ENCODE measurements around the gene GPX2. TPM values are rescaled to one million over a fixed set of nuclear protein-coding genes. Genes with fewer than 3 reads are reported as not detected.

The GPX2 gene
- polyA plus RNA-seq, 1 donor from 2014 or later = not detected

- Histone ChIP-seq H3F3A (ENCODE audit: insufficient read depth, low read length, poor library complexity, severe bottlenecking) (no peaks in the 10 kb centered on the region), H3K27ac (ENCODE audit: low read length) (no peak overlapping the region), H3K79me2 (replicated peaks; ENCODE audit: insufficient read depth, low read length) (no peaks in the 10 kb centered on the region), H2AFZ (ENCODE audit: low read depth, low read length) (no peak overlapping the region), H3K9me3 (ENCODE audit: low read length) (no peaks in the 10 kb centered on the region), H3K4me2 (ENCODE audit: low read length) (no peak overlapping the region), H3K36me3 (ENCODE audit: insufficient read depth, low read length) (no peaks in the 10 kb centered on the region), H3K27me3 (ENCODE audit: insufficient read depth, low read depth, low read length) (no peaks in the 10 kb centered on the region), H3K9ac (ENCODE audit: low read length) (no peak overlapping the region), H3K4me3 (ENCODE audit: low read length) (no peak overlapping the region), H3K9me2 (ENCODE audit: insufficient read depth, low read length) (no peaks in the 10 kb centered on the region), H4K20me1 (ENCODE audit: insufficient read depth) (no peaks in the 10 kb centered on the region)
- no peak for TF ChIP-seq RAD21 (conservative IDR thresholded peaks at IDR 0.05)
- no peak for TF ChIP-seq EZH2 (IDR thresholded peaks at IDR 0.05; ENCODE audit: borderline replicate concordance, insufficient read depth, low read length, poor library complexity, severe bottlenecking)
- TF ChIP-seq, protein P1, sequence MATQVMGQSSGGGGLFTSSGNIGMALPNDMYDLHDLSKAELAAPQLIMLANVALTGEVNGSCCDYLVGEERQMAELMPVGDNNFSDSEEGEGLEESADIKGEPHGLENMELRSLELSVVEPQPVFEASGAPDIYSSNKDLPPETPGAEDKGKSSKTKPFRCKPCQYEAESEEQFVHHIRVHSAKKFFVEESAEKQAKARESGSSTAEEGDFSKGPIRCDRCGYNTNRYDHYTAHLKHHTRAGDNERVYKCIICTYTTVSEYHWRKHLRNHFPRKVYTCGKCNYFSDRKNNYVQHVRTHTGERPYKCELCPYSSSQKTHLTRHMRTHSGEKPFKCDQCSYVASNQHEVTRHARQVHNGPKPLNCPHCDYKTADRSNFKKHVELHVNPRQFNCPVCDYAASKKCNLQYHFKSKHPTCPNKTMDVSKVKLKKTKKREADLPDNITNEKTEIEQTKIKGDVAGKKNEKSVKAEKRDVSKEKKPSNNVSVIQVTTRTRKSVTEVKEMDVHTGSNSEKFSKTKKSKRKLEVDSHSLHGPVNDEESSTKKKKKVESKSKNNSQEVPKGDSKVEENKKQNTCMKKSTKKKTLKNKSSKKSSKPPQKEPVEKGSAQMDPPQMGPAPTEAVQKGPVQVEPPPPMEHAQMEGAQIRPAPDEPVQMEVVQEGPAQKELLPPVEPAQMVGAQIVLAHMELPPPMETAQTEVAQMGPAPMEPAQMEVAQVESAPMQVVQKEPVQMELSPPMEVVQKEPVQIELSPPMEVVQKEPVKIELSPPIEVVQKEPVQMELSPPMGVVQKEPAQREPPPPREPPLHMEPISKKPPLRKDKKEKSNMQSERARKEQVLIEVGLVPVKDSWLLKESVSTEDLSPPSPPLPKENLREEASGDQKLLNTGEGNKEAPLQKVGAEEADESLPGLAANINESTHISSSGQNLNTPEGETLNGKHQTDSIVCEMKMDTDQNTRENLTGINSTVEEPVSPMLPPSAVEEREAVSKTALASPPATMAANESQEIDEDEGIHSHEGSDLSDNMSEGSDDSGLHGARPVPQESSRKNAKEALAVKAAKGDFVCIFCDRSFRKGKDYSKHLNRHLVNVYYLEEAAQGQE (IDR thresholded peaks at IDR 0.05; ENCODE audit: borderline replicate concordance) = no peak
- no peak for TF ChIP-seq EP300 (conservative IDR thresholded peaks at IDR 0.05; ENCODE audit: poor library complexity, severe bottlenecking)
- TF ChIP-seq, protein P2, sequence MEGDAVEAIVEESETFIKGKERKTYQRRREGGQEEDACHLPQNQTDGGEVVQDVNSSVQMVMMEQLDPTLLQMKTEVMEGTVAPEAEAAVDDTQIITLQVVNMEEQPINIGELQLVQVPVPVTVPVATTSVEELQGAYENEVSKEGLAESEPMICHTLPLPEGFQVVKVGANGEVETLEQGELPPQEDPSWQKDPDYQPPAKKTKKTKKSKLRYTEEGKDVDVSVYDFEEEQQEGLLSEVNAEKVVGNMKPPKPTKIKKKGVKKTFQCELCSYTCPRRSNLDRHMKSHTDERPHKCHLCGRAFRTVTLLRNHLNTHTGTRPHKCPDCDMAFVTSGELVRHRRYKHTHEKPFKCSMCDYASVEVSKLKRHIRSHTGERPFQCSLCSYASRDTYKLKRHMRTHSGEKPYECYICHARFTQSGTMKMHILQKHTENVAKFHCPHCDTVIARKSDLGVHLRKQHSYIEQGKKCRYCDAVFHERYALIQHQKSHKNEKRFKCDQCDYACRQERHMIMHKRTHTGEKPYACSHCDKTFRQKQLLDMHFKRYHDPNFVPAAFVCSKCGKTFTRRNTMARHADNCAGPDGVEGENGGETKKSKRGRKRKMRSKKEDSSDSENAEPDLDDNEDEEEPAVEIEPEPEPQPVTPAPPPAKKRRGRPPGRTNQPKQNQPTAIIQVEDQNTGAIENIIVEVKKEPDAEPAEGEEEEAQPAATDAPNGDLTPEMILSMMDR (IDR thresholded peaks at IDR 0.05; ENCODE audit: poor library complexity, severe bottlenecking) = no peak
- TF ChIP-seq SMC3 (conservative IDR thresholded peaks at IDR 0.05; ENCODE audit: poor library complexity) = no peak
- TF ChIP-seq TAF1 (IDR thresholded peaks at IDR 0.05; ENCODE audit: low read depth) = no peak
- no peak for TF ChIP-seq MXI1 (conservative IDR thresholded peaks at IDR 0.05; ENCODE audit: poor library complexity, severe bottlenecking)
- no peak for TF ChIP-seq POLR2AphosphoS5 (IDR thresholded peaks at IDR 0.05)
Observed at GRCh38 chr14:64931123-64931522, 11.4 kb downstream of the GPX2 start.

- Histone ChIP-seq H3K4me2 (ENCODE audit: low read length) (no peak overlapping the region), H3F3A (ENCODE audit: insufficient read depth, low read length, poor library complexity, severe bottlenecking) (no peaks in the 10 kb centered on the region), H3K27me3 (ENCODE audit: insufficient read depth, low read depth, low read length) (no peaks in the 10 kb centered on the region), H3K9me3 (ENCODE audit: low read length) (no peaks in the 10 kb centered on the region), H3K36me3 (ENCODE audit: insufficient read depth, low read length) (no peaks in the 10 kb centered on the region), H4K20me1 (ENCODE audit: insufficient read depth) (no peaks in the 10 kb centered on the region), H3K4me3 (ENCODE audit: low read length) (no peak overlapping the region), H3K9me2 (ENCODE audit: insufficient read depth, low read length) (no peaks in the 10 kb centered on the region), H3K79me2 (replicated peaks; ENCODE audit: insufficient read depth, low read length) (no peaks in the 10 kb centered on the region), H3K9ac (ENCODE audit: low read length) (no peak overlapping the region), H2AFZ (ENCODE audit: low read depth, low read length) (no peak overlapping the region), H3K27ac (ENCODE audit: low read length) (no peak overlapping the region)
- TF ChIP-seq EZH2 (IDR thresholded peaks at IDR 0.05; ENCODE audit: borderline replicate concordance, insufficient read depth, low read length, poor library complexity, severe bottlenecking) (no peak), MXI1 (conservative IDR thresholded peaks at IDR 0.05; ENCODE audit: poor library complexity, severe bottlenecking) (no peak), EP300 (conservative IDR thresholded peaks at IDR 0.05; ENCODE audit: poor library complexity, severe bottlenecking) (no peak), RAD21 (conservative IDR thresholded peaks at IDR 0.05) (no peak), TAF1 (IDR thresholded peaks at IDR 0.05; ENCODE audit: low read depth) (no peak), POLR2AphosphoS5 (IDR thresholded peaks at IDR 0.05) (no peak), SMC3 (conservative IDR thresholded peaks at IDR 0.05; ENCODE audit: poor library complexity) (no peak)
- TF ChIP-seq, protein P2 (IDR thresholded peaks at IDR 0.05; ENCODE audit: poor library complexity, severe bottlenecking) = no peak
- TF ChIP-seq, protein P1 (IDR thresholded peaks at IDR 0.05; ENCODE audit: borderline replicate concordance) = no peak
Observed at GRCh38 chr14:64930085-64930843, 12.3 kb downstream of the GPX2 start.
